ENCODE data around the gene KNCN. TPM values are rescaled to one million over a fixed set of nuclear protein-coding genes. Genes with fewer than 3 reads are reported as not detected.

The KNCN gene
- total and polyA plus RNA-seq, 2 experiments from 2014 or later: not detected

DNA sequence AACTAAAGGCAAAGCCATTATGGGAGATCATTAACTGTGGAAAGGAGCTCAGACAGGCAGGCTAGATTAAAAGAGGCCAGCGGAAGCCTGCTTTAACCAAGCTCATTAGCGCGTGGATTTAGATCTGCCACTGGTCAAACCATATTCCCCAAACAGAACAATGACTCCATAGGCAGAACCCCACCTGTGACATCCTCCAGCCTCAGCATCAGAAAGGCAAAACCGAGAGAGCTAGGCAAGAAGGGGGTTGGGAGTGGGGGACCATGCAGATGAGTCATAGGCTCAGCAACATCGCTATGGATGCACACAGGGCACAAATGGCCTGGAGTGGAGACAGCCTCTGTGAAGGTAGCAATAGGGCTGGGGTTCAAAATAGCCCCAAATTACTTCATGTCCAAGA lies 32.0 kb upstream of the KNCN start:
- H3K4me1 Mint-ChIP-seq: peaks cover 14% of the 10 kb centered on the region

More for the DNA sequence above, 32.0 kb upstream of the KNCN start:
- H3K4me3 ChIP-seq: no peak overlapping the region
- Mint-ChIP-seq H3K36me3 (ENCODE audit: low read depth) (peaks cover 6% of the 10 kb centered on the region; the same call in 1 of the 3 replicates), H3K4me3 (no peak overlapping the region), H3K27ac (no peak overlapping the region), H3K27me3 (ENCODE audit: insufficient read depth, low read depth, poor library complexity) (peaks cover 2% of the 10 kb centered on the region), H3K9me3 (no peaks in the 10 kb centered on the region)
- no peak for DNase-seq (ENCODE audit: low spot score)
- TF ChIP-seq, protein P1, sequence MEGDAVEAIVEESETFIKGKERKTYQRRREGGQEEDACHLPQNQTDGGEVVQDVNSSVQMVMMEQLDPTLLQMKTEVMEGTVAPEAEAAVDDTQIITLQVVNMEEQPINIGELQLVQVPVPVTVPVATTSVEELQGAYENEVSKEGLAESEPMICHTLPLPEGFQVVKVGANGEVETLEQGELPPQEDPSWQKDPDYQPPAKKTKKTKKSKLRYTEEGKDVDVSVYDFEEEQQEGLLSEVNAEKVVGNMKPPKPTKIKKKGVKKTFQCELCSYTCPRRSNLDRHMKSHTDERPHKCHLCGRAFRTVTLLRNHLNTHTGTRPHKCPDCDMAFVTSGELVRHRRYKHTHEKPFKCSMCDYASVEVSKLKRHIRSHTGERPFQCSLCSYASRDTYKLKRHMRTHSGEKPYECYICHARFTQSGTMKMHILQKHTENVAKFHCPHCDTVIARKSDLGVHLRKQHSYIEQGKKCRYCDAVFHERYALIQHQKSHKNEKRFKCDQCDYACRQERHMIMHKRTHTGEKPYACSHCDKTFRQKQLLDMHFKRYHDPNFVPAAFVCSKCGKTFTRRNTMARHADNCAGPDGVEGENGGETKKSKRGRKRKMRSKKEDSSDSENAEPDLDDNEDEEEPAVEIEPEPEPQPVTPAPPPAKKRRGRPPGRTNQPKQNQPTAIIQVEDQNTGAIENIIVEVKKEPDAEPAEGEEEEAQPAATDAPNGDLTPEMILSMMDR (conservative IDR thresholded peaks at IDR 0.05; ENCODE audit: low read depth in 2 of 2): no peak
- TF ChIP-seq, protein P2, sequence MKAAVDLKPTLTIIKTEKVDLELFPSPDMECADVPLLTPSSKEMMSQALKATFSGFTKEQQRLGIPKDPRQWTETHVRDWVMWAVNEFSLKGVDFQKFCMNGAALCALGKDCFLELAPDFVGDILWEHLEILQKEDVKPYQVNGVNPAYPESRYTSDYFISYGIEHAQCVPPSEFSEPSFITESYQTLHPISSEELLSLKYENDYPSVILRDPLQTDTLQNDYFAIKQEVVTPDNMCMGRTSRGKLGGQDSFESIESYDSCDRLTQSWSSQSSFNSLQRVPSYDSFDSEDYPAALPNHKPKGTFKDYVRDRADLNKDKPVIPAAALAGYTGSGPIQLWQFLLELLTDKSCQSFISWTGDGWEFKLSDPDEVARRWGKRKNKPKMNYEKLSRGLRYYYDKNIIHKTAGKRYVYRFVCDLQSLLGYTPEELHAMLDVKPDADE (IDR thresholded peaks at IDR 0.05): no peak
- TF ChIP-seq, protein P3, sequence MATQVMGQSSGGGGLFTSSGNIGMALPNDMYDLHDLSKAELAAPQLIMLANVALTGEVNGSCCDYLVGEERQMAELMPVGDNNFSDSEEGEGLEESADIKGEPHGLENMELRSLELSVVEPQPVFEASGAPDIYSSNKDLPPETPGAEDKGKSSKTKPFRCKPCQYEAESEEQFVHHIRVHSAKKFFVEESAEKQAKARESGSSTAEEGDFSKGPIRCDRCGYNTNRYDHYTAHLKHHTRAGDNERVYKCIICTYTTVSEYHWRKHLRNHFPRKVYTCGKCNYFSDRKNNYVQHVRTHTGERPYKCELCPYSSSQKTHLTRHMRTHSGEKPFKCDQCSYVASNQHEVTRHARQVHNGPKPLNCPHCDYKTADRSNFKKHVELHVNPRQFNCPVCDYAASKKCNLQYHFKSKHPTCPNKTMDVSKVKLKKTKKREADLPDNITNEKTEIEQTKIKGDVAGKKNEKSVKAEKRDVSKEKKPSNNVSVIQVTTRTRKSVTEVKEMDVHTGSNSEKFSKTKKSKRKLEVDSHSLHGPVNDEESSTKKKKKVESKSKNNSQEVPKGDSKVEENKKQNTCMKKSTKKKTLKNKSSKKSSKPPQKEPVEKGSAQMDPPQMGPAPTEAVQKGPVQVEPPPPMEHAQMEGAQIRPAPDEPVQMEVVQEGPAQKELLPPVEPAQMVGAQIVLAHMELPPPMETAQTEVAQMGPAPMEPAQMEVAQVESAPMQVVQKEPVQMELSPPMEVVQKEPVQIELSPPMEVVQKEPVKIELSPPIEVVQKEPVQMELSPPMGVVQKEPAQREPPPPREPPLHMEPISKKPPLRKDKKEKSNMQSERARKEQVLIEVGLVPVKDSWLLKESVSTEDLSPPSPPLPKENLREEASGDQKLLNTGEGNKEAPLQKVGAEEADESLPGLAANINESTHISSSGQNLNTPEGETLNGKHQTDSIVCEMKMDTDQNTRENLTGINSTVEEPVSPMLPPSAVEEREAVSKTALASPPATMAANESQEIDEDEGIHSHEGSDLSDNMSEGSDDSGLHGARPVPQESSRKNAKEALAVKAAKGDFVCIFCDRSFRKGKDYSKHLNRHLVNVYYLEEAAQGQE (IDR thresholded peaks at IDR 0.05; ENCODE audit: unreplicated experiment): no peak
- TF ChIP-seq ZNF114 (CRISPR knock-in tag; IDR thresholded peaks at IDR 0.05): no peak
- no peak for TF ChIP-seq JUNB (IDR thresholded peaks at IDR 0.05; ENCODE audit: unreplicated experiment)
- TF ChIP-seq POLR2AphosphoS5 (IDR thresholded peaks at IDR 0.05; ENCODE audit: low read depth): no peak
- TF ChIP-seq STAT1 (IDR thresholded peaks at IDR 0.05; ENCODE audit: unreplicated experiment): no peak
- TF ChIP-seq CREB1 (CRISPR knock-in tag; IDR thresholded peaks at IDR 0.05; ENCODE audit: low read depth): no peak
- no peaks in the 10 kb centered on the region for H3K4me1 ChIP-seq (ENCODE audit: insufficient read depth)
- H3K36me3 ChIP-seq (ENCODE audit: insufficient read depth): no peaks in the 10 kb centered on the region; the same call in 1 of the 2 replicates
- H3K9me2 ChIP-seq (ENCODE audit: insufficient read depth): no peaks in the 10 kb centered on the region
- no peak for ATAC-seq
- no peaks in the 10 kb centered on the region for H4K20me1 ChIP-seq (replicated peaks; ENCODE audit: insufficient read depth)
- H3K27me3 ChIP-seq (ENCODE audit: insufficient read depth): no peaks in the 10 kb centered on the region
- no peak overlapping the region for H3K4me2 ChIP-seq
- H3K79me2 ChIP-seq (replicated peaks; ENCODE audit: insufficient read depth): no peaks in the 10 kb centered on the region
- no peak overlapping the region for H3K27ac ChIP-seq (ENCODE audit: low read depth)
- no peak overlapping the region for H2AFZ ChIP-seq
- no peaks in the 10 kb centered on the region for H3F3A ChIP-seq (replicated peaks; ENCODE audit: low read depth)
